ENCODE results near the gene MBOAT7. TPM values are rescaled to one million over a fixed set of nuclear protein-coding genes. Genes with fewer than 3 reads are reported as not detected.
"Not testable (repeated sequence)": the region's sequence is repeated elsewhere in the genome, so short reads cannot be mapped to it uniquely, and the experiment has no call there.

Gene MBOAT7, protein sequence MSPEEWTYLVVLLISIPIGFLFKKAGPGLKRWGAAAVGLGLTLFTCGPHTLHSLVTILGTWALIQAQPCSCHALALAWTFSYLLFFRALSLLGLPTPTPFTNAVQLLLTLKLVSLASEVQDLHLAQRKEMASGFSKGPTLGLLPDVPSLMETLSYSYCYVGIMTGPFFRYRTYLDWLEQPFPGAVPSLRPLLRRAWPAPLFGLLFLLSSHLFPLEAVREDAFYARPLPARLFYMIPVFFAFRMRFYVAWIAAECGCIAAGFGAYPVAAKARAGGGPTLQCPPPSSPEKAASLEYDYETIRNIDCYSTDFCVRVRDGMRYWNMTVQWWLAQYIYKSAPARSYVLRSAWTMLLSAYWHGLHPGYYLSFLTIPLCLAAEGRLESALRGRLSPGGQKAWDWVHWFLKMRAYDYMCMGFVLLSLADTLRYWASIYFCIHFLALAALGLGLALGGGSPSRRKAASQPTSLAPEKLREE
- total RNA-seq: 9.5 and 19.4 TPM in 2 replicates

- DNase-seq (ENCODE audit: low read depth in 2 of 2): no peak
These were observed at the start of gene MBOAT7 for GRCh38 chr19:54189145-54189734. TSS of gene MBOAT7 (minus strand) at chr19:54189580. CDS start at chr19:54188508, 1,072 bp downstream.

DNA sequence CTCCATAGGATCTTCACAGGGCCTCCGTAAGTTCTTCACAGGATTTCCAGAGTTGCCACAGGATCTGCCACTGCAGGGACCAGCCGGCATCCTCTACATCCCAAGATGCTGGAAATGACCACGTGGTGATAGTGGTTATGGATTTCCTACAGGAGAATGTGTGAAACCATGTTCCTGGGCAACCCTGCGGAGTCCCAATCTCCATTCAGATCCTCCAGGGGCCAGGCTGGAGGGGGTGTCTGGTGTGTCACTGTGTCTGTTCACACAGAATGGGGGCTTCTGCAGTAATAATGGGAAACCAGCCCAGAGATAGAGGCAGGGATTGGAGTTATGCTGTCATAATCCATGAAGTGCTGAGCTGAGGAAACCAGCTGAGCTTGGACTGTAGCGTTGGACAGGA is 44.6 kb upstream of the MBOAT7 start:
- no peak for DNase-seq (ENCODE audit: low read depth in 2 of 2)

DNA sequence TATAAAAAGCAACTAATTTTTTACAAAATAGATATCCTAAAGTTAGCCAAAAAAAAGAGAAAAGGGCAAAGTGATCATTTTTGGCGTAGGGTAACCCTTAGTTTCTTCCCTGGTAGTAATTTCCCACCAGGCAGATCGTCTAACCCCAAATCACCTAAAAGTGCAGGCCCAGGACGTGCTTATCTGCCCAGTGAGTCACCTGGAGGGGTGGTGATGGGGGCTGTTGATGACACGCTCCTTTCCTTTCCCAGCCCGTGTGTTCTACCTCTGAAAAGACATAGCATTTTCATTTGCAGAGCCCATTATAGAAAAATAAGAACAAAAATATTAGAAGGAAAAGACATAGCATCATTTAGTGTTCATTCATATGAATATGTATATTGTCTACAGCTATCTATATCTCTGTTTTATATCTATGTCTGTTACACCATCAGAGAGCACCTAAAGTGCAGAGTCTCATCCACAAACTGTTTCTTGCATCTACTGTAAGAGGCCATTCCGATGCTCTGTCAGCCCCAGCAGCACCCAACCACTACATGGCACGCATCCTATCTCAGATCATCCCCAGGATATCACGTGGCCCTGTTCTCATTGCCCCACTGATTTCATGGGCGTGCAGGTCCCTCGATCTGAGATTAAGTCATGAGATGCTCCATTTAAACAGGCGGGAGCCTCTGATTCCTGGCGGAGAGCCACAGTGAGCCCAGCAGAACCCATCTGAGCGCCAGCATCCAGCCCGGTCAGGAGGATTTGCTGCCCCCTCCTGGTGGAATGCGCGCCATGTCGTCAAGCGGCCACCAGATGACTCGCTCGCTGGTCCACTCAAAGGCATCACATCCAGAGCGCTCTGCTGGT is 41.9 kb upstream of the MBOAT7 start:
- peak; percentile 75 to 87 for DNase-seq (ENCODE audit: low read depth in 2 of 2)

DNA sequence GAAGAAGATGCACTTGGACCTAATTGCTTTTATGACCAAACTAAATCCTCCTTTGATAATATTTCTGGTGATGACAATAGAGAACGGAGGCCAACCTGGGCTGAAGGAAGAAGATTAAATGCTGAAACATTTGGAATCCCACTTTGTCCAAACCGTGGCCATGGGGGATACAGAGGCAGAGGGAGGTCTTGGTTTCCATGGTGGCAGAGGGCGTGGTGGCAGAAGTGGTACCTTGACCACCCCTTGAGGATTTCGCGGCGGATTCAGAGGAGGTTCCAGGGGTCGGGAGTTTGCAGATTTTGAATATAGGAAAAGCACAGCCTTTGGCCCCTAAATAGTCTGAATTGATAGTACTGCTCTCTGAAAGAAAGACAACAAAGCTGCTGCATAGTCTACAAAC is 40.7 kb upstream of the MBOAT7 start:
- no peak for DNase-seq (ENCODE audit: low read depth in 2 of 2)

GRCh38 chr19:54229146-54229545 is 39.8 kb upstream of the MBOAT7 start:
- DNase-seq (ENCODE audit: low read depth in 2 of 2): no peak

GRCh38 chr19:54224619-54225018 is 35.2 kb upstream of the MBOAT7 start:
- not testable (repeated sequence) for DNase-seq (ENCODE audit: low read depth in 2 of 2)

DNA sequence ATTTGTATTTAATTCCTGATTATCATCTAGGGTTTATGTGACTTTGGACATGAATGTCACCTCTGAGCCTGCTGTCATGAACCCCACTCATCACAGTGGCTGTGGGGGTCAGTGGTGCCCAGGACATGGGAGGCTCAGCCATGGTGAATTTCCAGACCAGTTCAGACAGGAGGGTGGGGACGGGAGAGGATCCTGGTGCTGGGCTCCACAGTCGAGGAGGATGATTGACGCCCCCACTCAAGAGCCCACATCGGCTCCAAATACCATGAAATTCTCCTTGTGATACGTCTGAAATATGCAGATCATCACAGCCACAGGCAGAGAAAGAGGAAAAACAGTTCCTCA is 34.5 kb upstream of the MBOAT7 start:
- DNase-seq (ENCODE audit: low read depth in 2 of 2): not testable (repeated sequence)

- DNase-seq (ENCODE audit: low read depth in 2 of 2): not testable (repeated sequence)
These were observed 34.0 kb upstream of the MBOAT7 start for GRCh38 chr19:54223277-54223936.

DNA sequence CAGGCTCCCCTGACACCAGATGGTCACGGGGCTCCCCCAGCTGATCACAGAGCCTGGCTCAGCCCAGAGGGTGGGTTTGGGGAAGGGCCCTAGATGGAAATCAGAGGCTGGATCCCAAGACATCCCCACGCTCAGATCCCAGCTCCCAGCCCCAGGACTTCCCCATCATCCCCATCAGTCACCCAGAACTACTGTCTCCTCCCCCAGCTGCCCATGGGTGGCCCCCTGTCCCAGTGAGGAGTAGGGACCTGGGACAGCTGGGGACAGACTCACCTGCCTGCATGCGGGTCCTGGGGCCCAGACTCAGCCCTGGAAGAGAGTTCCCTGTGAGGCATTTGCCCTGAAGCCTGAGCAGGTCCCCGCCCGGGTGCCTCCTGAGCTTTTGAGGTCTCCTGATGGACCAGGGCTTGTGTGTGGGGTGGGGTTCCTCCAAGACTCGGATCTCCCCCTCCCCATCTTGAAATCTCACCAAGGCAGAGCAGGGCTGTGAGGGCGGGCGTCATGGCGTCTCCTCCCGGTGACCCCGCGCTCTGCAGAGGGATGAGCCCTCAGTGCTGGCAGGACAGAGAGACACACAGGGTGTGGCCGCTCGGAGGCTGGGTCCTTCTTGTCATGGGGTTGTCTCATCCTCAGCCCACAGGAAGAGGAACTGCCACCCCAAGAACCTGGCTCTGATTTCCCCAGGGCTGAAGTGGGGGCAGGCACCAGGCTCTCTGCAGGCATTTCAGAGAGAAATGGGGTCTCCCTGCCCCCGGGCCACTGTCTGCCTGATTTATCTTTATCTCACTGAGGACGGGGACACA is 33.3 kb upstream of the MBOAT7 start, which contains the start of gene LILRB3:
Gene LILRB3, minus strand, starts transcription at position 534 of the 803 bp plus-strand sequence. Its CDS starts 31 bp downstream, at position 503.
- not testable (repeated sequence) for DNase-seq (ENCODE audit: low read depth in 2 of 2)

DNA sequence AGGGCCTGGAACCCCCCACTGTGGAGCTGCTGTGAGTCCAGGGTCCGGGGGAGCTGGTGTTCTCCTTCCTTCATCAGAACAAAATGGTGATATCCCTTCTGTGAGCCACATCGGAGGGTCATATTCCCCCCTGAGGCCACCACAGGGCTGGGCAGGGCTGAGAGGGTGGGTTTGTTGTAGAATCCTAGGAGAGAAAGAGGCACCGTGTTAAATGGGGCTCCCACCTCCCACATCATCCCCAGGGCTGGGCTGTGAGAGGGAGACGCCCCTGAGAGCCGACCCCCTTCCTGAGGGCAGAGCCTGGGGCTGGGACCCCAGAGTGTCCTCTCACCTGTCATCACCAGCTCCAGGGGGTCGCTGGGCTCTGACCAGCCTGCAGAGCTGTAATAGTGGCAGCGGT is 32.6 kb upstream of the MBOAT7 start:
- not testable (repeated sequence) for DNase-seq (ENCODE audit: low read depth in 2 of 2)

- DNase-seq (ENCODE audit: low read depth in 2 of 2): not testable (repeated sequence)
These were observed 30.3 kb upstream of the MBOAT7 start for GRCh38 chr19:54219702-54220101.

GRCh38 chr19:54218960-54219661 is 29.7 kb upstream of the MBOAT7 start:
- no peak for DNase-seq (ENCODE audit: low read depth in 2 of 2)

DNA sequence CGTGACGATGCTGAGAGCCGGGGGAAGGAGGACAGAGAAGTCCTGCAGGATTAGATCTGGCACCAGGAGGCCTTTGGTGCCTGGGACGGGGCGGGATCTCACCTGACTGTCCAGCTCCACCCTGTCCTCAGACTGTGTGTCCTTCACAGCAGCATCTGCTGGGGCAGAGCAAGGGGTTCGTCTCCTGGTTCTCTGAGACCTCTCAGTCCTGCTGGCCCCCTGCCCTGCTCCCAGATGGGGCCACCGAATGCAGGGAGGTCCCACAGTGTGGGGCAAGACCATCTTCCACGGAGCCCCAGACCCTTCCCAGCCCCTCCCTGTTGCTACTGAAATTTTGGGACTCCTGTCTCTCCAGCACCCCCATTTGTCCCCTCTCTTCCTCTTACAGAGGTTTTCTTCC is 28.9 kb upstream of the MBOAT7 start:
- no peak for DNase-seq (ENCODE audit: low read depth in 2 of 2)

DNA sequence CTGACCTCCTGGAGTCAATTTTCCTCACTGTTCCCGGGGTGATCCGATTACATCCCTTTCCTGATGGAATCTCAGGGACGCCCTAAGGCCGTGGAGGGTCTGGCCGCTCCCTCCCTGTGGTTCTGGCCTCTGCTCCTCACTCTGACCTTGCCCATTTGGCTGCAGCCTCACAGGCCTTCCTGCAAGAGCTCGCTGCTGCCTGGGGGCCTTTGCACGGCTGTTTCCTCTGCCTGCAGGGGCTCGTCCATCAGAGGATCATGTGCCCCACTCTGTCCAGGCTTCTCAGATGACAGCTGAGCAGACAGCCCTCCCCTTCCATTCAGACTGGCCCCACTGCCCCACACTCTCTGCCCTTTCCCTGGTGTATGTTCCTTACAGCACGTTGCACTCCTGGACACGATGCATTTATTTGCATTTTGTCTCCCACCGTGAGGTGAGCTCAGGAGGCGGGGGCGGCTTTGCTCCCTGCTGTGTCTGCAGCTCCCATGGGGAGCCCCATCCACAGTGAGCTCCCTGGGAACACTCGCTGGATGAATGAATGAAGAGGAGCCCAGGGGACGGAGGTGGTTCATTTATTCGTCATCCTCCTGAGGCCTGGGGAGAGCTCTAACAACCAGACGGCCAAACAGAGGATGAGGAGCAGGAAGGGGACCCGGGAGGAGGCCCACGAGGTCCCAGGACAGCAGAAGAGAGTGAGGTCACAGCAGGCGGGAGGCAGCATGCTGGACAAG is 28.3 kb upstream of the MBOAT7 start:
- not testable (repeated sequence) for DNase-seq (ENCODE audit: low read depth in 2 of 2)

DNA sequence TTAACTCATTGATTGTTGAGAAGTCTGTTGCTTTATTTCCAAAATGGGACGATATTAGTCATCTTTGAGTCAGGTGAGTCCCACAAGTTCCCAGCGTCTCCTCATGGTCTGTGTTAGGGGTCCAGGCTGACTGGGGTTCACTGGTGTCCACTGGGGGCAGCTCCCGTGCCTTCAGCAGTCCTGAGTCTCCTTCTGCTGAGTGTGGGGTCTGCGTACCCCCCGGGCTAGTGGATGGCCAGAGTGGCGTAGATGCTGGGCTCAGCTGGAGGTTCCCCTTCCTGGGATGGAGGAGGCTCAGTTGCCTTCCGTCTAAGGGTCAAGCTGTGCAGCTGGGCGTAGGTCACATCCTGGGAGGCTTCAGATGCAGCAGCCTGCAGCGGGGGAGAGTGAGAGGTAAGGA is 27.5 kb upstream of the MBOAT7 start:
- DNase-seq (ENCODE audit: low read depth in 2 of 2): no peak

DNA sequence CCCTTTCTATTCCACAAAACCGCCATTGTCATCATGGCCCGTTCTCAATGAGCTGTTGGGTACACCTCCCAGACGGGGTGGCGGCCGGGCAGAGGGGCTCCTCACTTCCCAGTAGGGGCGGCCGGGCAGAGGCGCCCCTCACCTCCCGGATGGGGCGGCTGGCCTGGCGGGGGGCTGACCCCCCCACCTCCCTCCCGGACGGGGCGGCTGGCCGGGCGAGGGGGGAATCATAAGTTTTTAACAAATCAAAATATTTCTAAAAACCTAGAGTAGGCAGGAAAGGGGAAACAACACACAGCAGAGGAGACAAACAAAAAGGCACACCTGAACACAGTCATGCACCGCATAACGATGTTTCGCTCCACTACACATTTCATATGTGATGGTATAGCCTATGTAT is 25.4 kb upstream of the MBOAT7 start:
- not testable (repeated sequence) for DNase-seq (ENCODE audit: low read depth in 2 of 2)

DNA sequence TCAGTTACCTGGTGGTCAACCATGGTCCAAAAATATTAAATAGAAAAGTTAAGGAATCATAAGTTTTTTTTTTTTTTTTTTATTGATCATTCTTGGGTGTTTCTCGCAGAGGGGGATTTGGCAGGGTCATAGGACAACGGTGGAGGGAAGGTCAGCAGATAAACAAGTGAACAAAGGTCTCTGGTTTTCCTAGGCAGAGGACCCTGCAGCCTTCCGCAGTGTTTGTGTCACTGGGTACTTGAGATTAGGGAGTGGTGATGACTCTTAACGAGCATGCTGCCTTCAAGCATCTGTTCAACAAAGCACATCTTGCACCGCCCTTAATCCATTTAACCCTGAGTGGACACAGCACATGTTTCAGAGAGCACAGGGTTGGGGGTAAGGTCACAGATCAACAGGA is 24.8 kb upstream of the MBOAT7 start:
- DNase-seq (ENCODE audit: low read depth in 2 of 2): not testable (repeated sequence)

DNA sequence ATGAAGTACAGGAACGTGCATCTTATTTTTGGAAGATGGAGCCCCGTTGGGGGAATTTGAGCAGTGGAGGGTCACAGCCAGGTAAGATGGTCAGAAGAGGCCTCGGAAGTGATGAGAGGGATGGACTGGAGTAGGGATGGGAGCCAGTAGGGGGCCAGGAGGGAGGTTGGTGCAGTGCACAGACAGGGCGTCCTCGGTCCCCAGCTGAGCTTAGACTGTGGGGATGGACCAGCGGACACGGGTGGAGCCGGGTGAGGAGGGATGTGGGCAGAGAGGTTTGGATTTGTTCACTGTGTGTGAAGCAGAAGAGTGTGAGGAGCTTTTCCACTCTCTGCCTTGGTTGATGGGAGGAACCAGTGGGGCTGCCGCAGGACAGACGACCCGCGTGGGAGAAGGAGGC is 21.9 kb upstream of the MBOAT7 start:
- no peak for DNase-seq (ENCODE audit: low read depth in 2 of 2)

DNA sequence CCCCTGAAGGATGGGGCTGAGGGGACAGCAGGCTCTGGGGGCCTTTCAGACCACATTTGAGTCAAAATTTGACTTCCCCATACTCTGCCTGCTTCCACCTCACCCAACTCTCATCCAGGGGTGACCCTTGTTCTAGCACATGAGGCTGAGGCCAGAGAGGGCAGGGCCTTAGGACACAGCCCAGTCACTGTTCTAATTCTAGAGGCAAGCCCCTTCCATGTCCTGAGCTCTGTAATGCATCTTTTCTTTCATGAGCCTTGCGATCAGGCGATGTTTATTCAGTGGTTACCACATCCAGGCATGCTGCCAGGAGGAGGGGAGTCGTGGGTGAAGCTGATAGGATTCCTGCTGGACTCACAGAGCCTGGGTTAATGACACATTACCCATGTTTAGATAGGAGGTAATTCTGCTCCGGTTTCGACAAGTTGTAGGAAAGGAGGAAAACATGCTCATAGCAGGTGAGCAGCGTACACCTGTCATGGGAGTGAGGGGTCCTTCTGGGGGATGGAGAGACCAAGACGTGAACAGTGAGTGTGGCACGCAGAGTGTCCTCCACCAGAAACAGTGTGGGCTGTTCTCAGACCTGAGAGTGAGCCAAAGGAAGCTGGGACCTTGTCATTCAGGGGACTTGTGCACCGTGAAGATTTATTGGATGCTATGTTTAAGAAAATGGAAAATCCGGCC is 20.6 kb upstream of the MBOAT7 start:
- DNase-seq (ENCODE audit: low read depth in 2 of 2): peak; percentile 76 to 95

All from lung microvascular endothelial cell (primary cell).